K562 (cell line): ENCODE results near the gene USP5. TPM values are rescaled to one million over a fixed set of nuclear protein-coding genes. Genes with fewer than 3 reads are reported as not detected.
A peak's percentile ranks its signal among the peaks of the same experiment; 100 is the strongest.

Experiments used
- E2F6 ChIP-seq, 2 experiments: IDR thresholded peaks; 2 replicates each; pipeline ENCODE4 v1.6.1; 2011; ENCODE audit warnings: borderline replicate concordance in 1 of 2, control low read depth in 1 of 2, low read depth in 1 of 2, low read length in 1 of 2, mild to moderate bottlenecking in 1 of 2, mixed read lengths in 1 of 2, moderate library complexity in 1 of 2; ENCODE audit not compliant: insufficient read depth in 1 of 2, insufficient read length in 1 of 2, poor library complexity in 1 of 2, severe bottlenecking in 1 of 2; ENCODE audit errors: extremely low read depth in 1 of 2
- FOXK2 ChIP-seq, 2 experiments: fragments of 450-650 bp; IDR thresholded peaks in 1 of 2; conservative IDR thresholded peaks in 1 of 2; 2 replicates each; pipeline ENCODE4 v1.6.1; 2016; ENCODE audit warnings: low read depth in 2 of 2, mild to moderate bottlenecking in 1 of 2
- HOMEZ ChIP-seq: fragments of 250-450 bp; sonication (Bioruptor Pico); IDR thresholded peaks from 2 replicates; pipeline ENCODE4 v1.4.0; 2020; ENCODE audit warnings: mild to moderate bottlenecking, moderate library complexity
- NFRKB ChIP-seq: fragments of 450-650 bp; IDR thresholded peaks from 2 replicates; pipeline ENCODE4 v1.6.1; 2016; ENCODE audit warnings: low read depth
- RHOXF2B ChIP-seq: fragments of 250-450 bp; sonication (Bioruptor Pico); conservative IDR thresholded peaks from 2 replicates; pipeline ENCODE4 v1.5.1; 2021
- SNAPC5 ChIP-seq: fragments of 250-450 bp; sonication (Bioruptor Pico); IDR thresholded peaks from 2 replicates; pipeline ENCODE4 v1.8.0; 2021; ENCODE audit warnings: moderate library complexity, mild to moderate bottlenecking, inconsistent platforms
- THRAP3 ChIP-seq: fragments of 450-650 bp; IDR thresholded peaks from 2 replicates; pipeline ENCODE4 v1.6.1; 2016; ENCODE audit warnings: mild to moderate bottlenecking, inconsistent platforms, borderline replicate concordance
- ZBTB34 ChIP-seq: fragments of 250-450 bp; sonication (Bioruptor Pico); IDR thresholded peaks from 2 replicates; pipeline ENCODE4 v1.8.0; 2021; ENCODE audit warnings: mild to moderate bottlenecking, moderate library complexity
- polyA plus RNA-seq, 8 experiments: library from polyadenylated mRNA; depleted of rRNA in 4 of 8; stranded (reverse) in 5 of 8; unstranded in 3 of 8; fragments of >200 nt; fragmentation: Nextera tagmentation in 2 of 8; fragmentation: Illumina TruSeq in 1 of 8; extraction: Ambion mirVana in 2 of 8; extraction: Trizol in 1 of 8; gene quantifications; 2 replicates each; pipeline versions ENCODE4 v1.2.1 to v1.2.3, GENCODE V29; 2011 to 2014; ENCODE audit warnings: inconsistent platforms in 1 of 8, missing spikeins in 1 of 8
- total RNA-seq, 7 experiments: library from RNA; depleted of rRNA in 6 of 7; stranded (reverse); fragments of >200 nt in 6 of 7; fragmentation: Illumina TruSeq in 2 of 7; extraction: Trizol in 2 of 7; gene quantifications; 2 replicates each; pipeline versions ENCODE4 v1.2.1 to v1.2.3, GENCODE V29; 2011 to 2021; ENCODE audit warnings: low replicate concordance in 1 of 7
- TF ChIP-seq, protein P1 (sequence below): fragments of 250-450 bp; sonication (Bioruptor Pico); IDR thresholded peaks from 2 replicates; pipeline ENCODE4 v1.8.0; 2021; ENCODE audit warnings: moderate library complexity, mild to moderate bottlenecking, inconsistent platforms
- TF ChIP-seq, protein P2 (sequence below): fragments of 250-450 bp; sonication (Bioruptor Pico); IDR thresholded peaks from 2 replicates; pipeline ENCODE4 v1.5.0; 2022; ENCODE audit warnings: mild to moderate bottlenecking

The USP5 gene
- total and polyA plus RNA-seq, 9 of the 15 experiments (the other 6 are each of a cell fraction or from before 2014, with no cell fraction given): 1.4 to 107 (median 48.6) TPM

- TF ChIP-seq NFRKB (peak; percentile 33; the same call in 1 of the 2 replicates), E2F6 (IDR thresholded peaks at IDR 0.05; ENCODE audit: borderline replicate concordance in 1 of 2, extremely low read depth in 1 of 2, insufficient read depth in 1 of 2, insufficient read length in 1 of 2, low read depth in 1 of 2, low read length in 1 of 2, poor library complexity in 1 of 2, severe bottlenecking in 1 of 2) (peak; percentile 82 to 90), FOXK2 (conservative IDR thresholded peaks at IDR 0.05 in 1 of 2, IDR thresholded peaks at IDR 0.05 in 1 of 2; ENCODE audit: low read depth in 2 of 2) (no peak), ZBTB34 (CRISPR knock-in tag) (no peak), HOMEZ (no peak), RHOXF2B (CRISPR knock-in tag) (no peak), SNAPC5 (CRISPR knock-in tag) (no peak), THRAP3 (no peak)
- TF ChIP-seq, protein P1, sequence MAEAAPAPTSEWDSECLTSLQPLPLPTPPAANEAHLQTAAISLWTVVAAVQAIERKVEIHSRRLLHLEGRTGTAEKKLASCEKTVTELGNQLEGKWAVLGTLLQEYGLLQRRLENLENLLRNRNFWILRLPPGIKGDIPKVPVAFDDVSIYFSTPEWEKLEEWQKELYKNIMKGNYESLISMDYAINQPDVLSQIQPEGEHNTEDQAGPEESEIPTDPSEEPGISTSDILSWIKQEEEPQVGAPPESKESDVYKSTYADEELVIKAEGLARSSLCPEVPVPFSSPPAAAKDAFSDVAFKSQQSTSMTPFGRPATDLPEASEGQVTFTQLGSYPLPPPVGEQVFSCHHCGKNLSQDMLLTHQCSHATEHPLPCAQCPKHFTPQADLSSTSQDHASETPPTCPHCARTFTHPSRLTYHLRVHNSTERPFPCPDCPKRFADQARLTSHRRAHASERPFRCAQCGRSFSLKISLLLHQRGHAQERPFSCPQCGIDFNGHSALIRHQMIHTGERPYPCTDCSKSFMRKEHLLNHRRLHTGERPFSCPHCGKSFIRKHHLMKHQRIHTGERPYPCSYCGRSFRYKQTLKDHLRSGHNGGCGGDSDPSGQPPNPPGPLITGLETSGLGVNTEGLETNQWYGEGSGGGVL (CRISPR knock-in tag): no peak
- TF ChIP-seq, protein P2, sequence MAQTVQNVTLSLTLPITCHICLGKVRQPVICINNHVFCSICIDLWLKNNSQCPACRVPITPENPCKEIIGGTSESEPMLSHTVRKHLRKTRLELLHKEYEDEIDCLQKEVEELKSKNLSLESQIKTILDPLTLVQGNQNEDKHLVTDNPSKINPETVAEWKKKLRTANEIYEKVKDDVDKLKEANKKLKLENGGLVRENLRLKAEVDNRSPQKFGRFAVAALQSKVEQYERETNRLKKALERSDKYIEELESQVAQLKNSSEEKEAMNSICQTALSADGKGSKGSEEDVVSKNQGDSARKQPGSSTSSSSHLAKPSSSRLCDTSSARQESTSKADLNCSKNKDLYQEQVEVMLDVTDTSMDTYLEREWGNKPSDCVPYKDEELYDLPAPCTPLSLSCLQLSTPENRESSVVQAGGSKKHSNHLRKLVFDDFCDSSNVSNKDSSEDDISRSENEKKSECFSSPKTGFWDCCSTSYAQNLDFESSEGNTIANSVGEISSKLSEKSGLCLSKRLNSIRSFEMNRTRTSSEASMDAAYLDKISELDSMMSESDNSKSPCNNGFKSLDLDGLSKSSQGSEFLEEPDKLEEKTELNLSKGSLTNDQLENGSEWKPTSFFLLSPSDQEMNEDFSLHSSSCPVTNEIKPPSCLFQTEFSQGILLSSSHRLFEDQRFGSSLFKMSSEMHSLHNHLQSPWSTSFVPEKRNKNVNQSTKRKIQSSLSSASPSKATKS (CRISPR knock-in tag): no peak
These were observed 15.7 kb downstream of the USP5 start, which contains the start of gene TPI1 (continued) for GRCh38 chr12:6867413-6868210.
